DMS79 treated with DMSO at 0.1 percent for 48 hours (cell line): Measurements from ENCODE around the gene CHEK1.
"Not testable (repeated sequence)": the region's sequence is repeated elsewhere in the genome, so short reads cannot be mapped to it uniquely, and the experiment has no call there.

Experiments used
- DNase-seq: peaks from one replicate; lab custom pipeline; 2025; lab: John Stamatoyannopoulos, UW

CHEK1 gene

DNA sequence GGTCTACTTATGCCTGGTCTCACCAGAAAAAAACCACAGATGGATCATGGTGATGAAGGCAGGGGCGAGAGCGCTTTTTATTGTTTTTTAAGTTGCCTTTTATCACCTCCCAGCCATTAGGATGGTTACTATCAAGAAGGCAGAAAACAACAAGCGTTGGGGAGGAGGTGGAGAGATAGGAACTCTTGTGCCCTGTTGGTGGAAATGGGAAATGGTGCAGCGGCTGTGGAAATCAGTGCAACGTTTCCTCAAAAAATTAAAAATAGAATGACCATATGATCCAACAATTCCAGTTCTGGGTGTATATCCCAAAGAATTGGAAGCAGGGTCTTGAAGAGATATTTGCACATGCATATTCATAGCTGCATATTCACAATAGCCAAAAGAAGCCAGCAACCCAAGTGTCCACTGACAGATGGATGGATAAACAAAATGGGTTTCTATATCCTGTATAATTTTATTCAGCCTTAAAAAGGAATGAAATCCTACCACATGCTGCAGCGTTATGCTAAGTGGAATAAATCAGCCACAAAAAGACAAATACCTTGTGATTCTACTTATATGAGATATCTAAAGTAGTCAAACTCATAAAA lies 76.2 kb downstream of the CHEK1 start:
- DNase-seq = no peak

DNA sequence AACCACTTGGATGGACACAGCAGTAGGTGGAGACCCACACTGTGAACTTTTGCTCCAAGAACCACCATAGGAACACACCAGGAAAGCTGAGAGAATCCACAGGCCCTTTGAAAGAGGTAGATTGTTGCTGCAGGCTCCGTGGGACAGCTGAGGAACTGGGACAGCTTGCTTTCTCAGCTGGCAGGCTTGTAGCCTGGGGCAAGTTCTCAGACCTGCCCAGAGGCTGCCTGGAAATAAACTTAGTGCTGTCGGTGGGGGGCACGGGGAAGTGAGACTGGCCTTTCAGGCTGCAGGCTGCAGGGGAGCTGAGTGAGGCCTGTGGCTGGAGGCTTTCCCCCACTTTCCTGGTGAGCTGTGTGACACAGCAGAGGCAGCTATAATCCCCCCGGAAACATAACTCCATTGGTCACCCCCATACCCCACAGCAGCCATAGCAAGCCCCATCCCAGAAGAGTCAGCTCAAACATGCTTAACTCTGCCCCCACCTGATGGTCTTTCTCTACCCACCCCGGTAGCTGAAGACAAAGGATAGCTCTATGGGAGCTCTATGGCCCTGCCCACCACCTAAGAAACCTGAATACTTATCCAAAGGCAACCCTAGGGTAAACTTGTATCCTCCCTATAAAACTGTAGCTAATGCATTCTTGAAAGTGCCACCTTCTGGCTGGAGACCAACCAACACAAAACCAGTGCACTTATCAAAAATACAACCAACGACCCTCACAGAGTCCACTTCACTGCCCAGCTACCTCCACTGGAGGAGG lies 77.1 kb downstream of the CHEK1 start:
- DNase-seq = no peak

DNA sequence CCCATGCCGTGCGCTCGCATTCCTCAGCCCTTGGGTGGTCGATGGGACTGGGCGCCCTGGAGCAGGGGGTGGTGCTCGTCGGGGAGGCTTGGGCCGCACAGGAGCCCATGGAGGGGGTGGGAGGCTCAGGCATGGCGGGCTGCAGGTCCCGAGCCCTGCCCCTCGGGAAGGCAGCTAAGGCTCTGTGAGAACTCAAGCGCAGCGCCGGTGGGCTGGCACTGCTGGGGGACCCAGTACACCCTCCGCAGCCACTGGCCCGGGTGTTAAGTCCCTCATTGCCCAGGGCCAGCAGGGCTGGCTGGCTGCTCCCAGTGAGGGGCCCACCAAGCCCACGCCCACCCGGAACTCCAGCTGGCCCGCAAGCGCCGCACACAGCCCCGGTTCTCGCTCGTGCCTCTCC lies 79.7 kb downstream of the CHEK1 start:
- not testable (repeated sequence) for DNase-seq

DNA sequence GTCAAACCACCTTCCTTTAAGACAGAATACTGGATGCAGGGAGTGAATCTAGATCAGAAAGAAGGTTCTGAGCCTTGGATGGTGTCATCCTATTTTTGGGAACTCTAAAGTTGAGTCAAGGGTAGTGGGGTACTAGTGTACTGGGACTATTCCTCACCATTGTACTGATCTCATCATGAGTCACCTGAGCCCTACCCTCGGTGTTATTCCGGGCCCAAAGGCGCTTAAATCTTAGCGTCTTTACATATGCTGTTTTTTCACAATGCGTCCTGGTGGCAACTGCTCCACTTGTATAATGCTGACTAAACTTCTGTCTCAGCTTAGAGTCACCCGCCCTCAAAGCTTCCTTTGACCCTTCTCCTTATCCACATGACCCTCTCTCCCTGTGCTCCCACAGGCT lies 95.8 kb downstream of the CHEK1 start:
- no peak for DNase-seq

DNA sequence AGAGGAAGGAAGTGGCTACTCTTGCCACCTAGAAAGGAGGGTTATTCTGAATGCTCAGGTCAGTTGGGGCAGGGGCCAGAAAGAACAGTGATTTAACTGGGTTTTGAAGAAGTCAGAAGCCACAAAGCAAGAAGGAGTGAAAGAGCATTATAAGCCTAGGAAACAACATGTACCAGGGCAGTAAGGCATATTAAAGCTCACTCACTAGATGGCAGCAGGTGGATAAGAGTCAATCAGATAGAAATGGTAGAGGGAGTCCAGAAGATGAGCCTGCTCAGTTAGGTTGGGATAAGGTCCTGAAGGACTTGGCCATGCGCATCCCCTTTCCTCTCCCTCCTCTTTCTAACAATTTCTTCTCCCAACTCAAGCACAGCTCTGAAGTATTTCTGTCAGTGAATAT lies 99.2 kb downstream of the CHEK1 start:
- DNase-seq = no peak
